Endothelial cell of umbilical vein (primary cell): ENCODE data around the gene RNF135.

Experiments
- CTCF ChIP-seq, 2 donors: IDR thresholded peaks; 1 replicate in 1 of 2; 2 replicates in 1 of 2; pipeline ENCODE4 v1.5.1; 2011; ENCODE audit warnings: low read length in 2 of 2, mild to moderate bottlenecking in 2 of 2, moderate library complexity in 2 of 2, control low read depth in 1 of 2, inconsistent platforms in 1 of 2, low read depth in 1 of 2; ENCODE audit not compliant: insufficient read depth in 1 of 2; ENCODE audit errors: extremely low read depth in 1 of 2
- EZH2 ChIP-seq: IDR thresholded peaks from 2 replicates; pipeline ENCODE4 v1.6.1; 2012; ENCODE audit warnings: borderline replicate concordance, low read depth, mild to moderate bottlenecking, moderate library complexity, low read length, inconsistent platforms; ENCODE audit not compliant: severe bottlenecking
- GATA2 ChIP-seq: IDR thresholded peaks from 2 replicates; pipeline ENCODE4 v1.7.0; 2011; ENCODE audit warnings: low read depth, mild to moderate bottlenecking, moderate library complexity, mixed read lengths, low read length; ENCODE audit not compliant: insufficient read length, insufficient read depth
- JUN ChIP-seq: IDR thresholded peaks from 2 replicates; pipeline ENCODE4 v1.6.1; 2011; ENCODE audit warnings: borderline replicate concordance, low read depth; ENCODE audit not compliant: insufficient read length, insufficient read depth
- MAX ChIP-seq: IDR thresholded peaks from 2 replicates; pipeline ENCODE4 v1.6.1; 2011; ENCODE audit not compliant: insufficient read depth, insufficient read length
- MYC ChIP-seq: IDR thresholded peaks from one replicate; pipeline ENCODE4 v1.6.1; 2011; ENCODE audit warnings: mild to moderate bottlenecking, low read depth, low read length
- POLR2A ChIP-seq: IDR thresholded peaks from 2 replicates; pipeline ENCODE4 v1.6.1; 2012; ENCODE audit warnings: low read depth, mild to moderate bottlenecking, control low read depth, low read length
- POLR2AphosphoS5 ChIP-seq: IDR thresholded peaks from 2 replicates; pipeline ENCODE4 v1.6.1; 2012; ENCODE audit warnings: low read depth, mild to moderate bottlenecking, control low read depth, low read length, moderate library complexity; ENCODE audit not compliant: insufficient read depth

- TF ChIP-seq POLR2A (no peak), CTCF (IDR thresholded peaks at IDR 0.05; ENCODE audit: extremely low read depth in 1 of 2, insufficient read depth in 1 of 2, low read depth in 1 of 2, low read length in 2 of 2) (no peak), MAX (no peak), EZH2 (no peak), GATA2 (no peak), MYC (no peak), POLR2AphosphoS5 (no peak), JUN (no peak)
Measured at GRCh38 chr17:30997842-30998241, 27.0 kb downstream of the RNF135 start.
